ENCODE data around the gene CGRRF1. TPM values are rescaled to one million over a fixed set of nuclear protein-coding genes. Genes with fewer than 3 reads are reported as not detected.

The CGRRF1 gene
- total and polyA plus RNA-seq, 2 of the 13 experiments (the other 11 are each of a cell fraction or from before 2014, with no cell fraction given) = 16.8 to 18.2 TPM

GRCh38 chr14:54488646-54489317, 20.9 kb upstream of the CGRRF1 start, which contains the start of gene GMFB (continued):
- TF ChIP-seq CSRNP2 (CRISPR knock-in tag; conservative IDR thresholded peaks at IDR 0.05; ENCODE audit: low read depth) = no peak
- peak; percentile 54; the same call in 1 of the 2 replicates for TF ChIP-seq ZNF331 (CRISPR knock-in tag; IDR thresholded peaks at IDR 0.05)
- TF ChIP-seq ZNF513 (CRISPR knock-in tag; conservative IDR thresholded peaks at IDR 0.05) = no peak
- TF ChIP-seq ZBTB1 (CRISPR knock-in tag; IDR thresholded peaks at IDR 0.05; ENCODE audit: borderline replicate concordance) = no peak
- 0 out of 2 replicates have a peak, but pooled peaks have one; percentile 68 for TF ChIP-seq BRF2 (CRISPR knock-in tag; IDR thresholded peaks at IDR 0.05)
- TF ChIP-seq TIGD3 (CRISPR knock-in tag; IDR thresholded peaks at IDR 0.05; ENCODE audit: borderline replicate concordance) = 0 out of 2 replicates have a peak, but pooled peaks have one; percentile 24
- TF ChIP-seq SSRP1 (CRISPR knock-in tag; IDR thresholded peaks at IDR 0.05) = no peak
- peak; percentile 86; the same call in 1 of the 2 replicates for TF ChIP-seq ZNF235 (CRISPR knock-in tag; IDR thresholded peaks at IDR 0.05; ENCODE audit: borderline replicate concordance)
- no peak for TF ChIP-seq ZMYM3 (CRISPR knock-in tag; IDR thresholded peaks at IDR 0.05)
- TF ChIP-seq AGO2 (optimal IDR thresholded peaks at IDR 0.05; ENCODE audit: low read depth, low read length) = peak; percentile 84
- no peak for TF ChIP-seq ZSCAN21 (CRISPR knock-in tag; IDR thresholded peaks at IDR 0.05; ENCODE audit: borderline replicate concordance)
- TF ChIP-seq KAT2B (IDR thresholded peaks at IDR 0.05; ENCODE audit: borderline replicate concordance, low read depth, low read length) = no peak
- no peak for TF ChIP-seq ZNF549 (CRISPR knock-in tag; IDR thresholded peaks at IDR 0.05)
- peak; percentile 82 for TF ChIP-seq ISL2 (CRISPR knock-in tag; IDR thresholded peaks at IDR 0.05)
- peak; percentile 60; the same call in 1 of the 2 replicates for TF ChIP-seq HES4 (CRISPR knock-in tag; IDR thresholded peaks at IDR 0.05; ENCODE audit: borderline replicate concordance)
- TF ChIP-seq CTCF (CRISPR knock-in tag; IDR thresholded peaks at IDR 0.05) = peak; percentile 35

Data from HepG2 (cell line).